Subcutaneous adipose tissue (tissue), 4 donors: ENCODE data around the gene CCNB1IP1. TPM values are rescaled to one million over a fixed set of nuclear protein-coding genes. Genes with fewer than 3 reads are reported as not detected.

ENCODE experiments used
- CTCF ChIP-seq: fragments of 450-650 bp; IDR thresholded peaks from one replicate; pipeline ENCODE4 v1.5.1; 2016; ENCODE audit warnings: low read depth, mild to moderate bottlenecking, control low read depth, antibody characterized with exemption, moderate library complexity
- total RNA-seq, 4 donors: library from RNA; depleted of rRNA; stranded (reverse); fragments of >200 nt; gene quantifications; one replicate each; pipeline ENCODE4 v1.1.0, GENCODE V29; 2016

Gene CCNB1IP1
- total RNA-seq, 4 donors from 2014 or later: 29.8 to 53.9 (median 43.1) TPM

GRCh38 chr14:20375471-20375870 is 42.4 kb upstream of the CCNB1IP1 start:
- no peak for TF ChIP-seq CTCF

GRCh38 chr14:20372796-20373195 is 39.7 kb upstream of the CCNB1IP1 start:
- TF ChIP-seq CTCF: no peak

GRCh38 chr14:20365928-20366327 is 32.8 kb upstream of the CCNB1IP1 start:
- TF ChIP-seq CTCF: no peak

GRCh38 chr14:20356422-20356821 is 23.3 kb upstream of the CCNB1IP1 start:
- no peak for TF ChIP-seq CTCF

- no peak for TF ChIP-seq CTCF
These were observed 17.8 kb upstream of the CCNB1IP1 start for GRCh38 chr14:20350860-20351259.

- no peak for TF ChIP-seq CTCF
These were observed 17.2 kb upstream of the CCNB1IP1 start for GRCh38 chr14:20350282-20350681.

GRCh38 chr14:20347747-20348146 is 14.7 kb upstream of the CCNB1IP1 start:
- TF ChIP-seq CTCF: no peak

- TF ChIP-seq CTCF: no peak
These were observed 13.6 kb upstream of the CCNB1IP1 start for GRCh38 chr14:20346713-20347112.
